Endothelial cell (in vitro differentiated cells): ENCODE data around the gene SORCS3. TPM values are rescaled to one million over a fixed set of nuclear protein-coding genes. Genes with fewer than 3 reads are reported as not detected.

Experiments used
- DNase-seq: peaks from one replicate; pipeline ENCODE4 v3.0.0; 2021; ENCODE audit warnings: low spot score
- H3K27ac Mint-ChIP-seq: one replicate; pipeline ENCODE4 v1.8.0; 2021; ENCODE audit warnings: mixed read lengths, inconsistent platforms; ENCODE audit not compliant: unreplicated experiment
- H3K27me3 Mint-ChIP-seq: one replicate; pipeline ENCODE4 v1.8.0; 2021; ENCODE audit warnings: mild to moderate bottlenecking, moderate library complexity, mixed read lengths, inconsistent platforms; ENCODE audit not compliant: unreplicated experiment
- H3K36me3 Mint-ChIP-seq: one replicate; pipeline ENCODE4 v1.8.0; 2021; ENCODE audit warnings: mild to moderate bottlenecking, low read depth, mixed read lengths, inconsistent platforms; ENCODE audit not compliant: unreplicated experiment
- H3K4me1 Mint-ChIP-seq: one replicate; pipeline ENCODE4 v1.8.0; 2021; ENCODE audit warnings: mild to moderate bottlenecking, mixed read lengths, inconsistent platforms; ENCODE audit not compliant: unreplicated experiment
- H3K4me3 Mint-ChIP-seq: one replicate; pipeline ENCODE4 v1.8.0; 2021; ENCODE audit warnings: mild to moderate bottlenecking, mixed read lengths, inconsistent platforms; ENCODE audit not compliant: unreplicated experiment
- H3K9me3 Mint-ChIP-seq: one replicate; pipeline ENCODE4 v1.8.0; 2021; ENCODE audit warnings: mixed read lengths, inconsistent platforms; ENCODE audit not compliant: unreplicated experiment
- total RNA-seq: library from RNA; stranded (reverse); fragmentation: NEBNext Ultra II Directional; extraction: Animal tissue kit (Norgen Biotek cat#: 25700); gene quantifications from one replicate; pipeline ENCODE4 v1.2.1, GENCODE V29; 2021; ENCODE audit not compliant: unreplicated experiment
- TF ChIP-seq, protein P1 (sequence below): fragments of 200-600 bp; sonication (generic); IDR thresholded peaks from one replicate; pipeline ENCODE4 v1.5.0; 2021; ENCODE audit warnings: antibody characterized with exemption; ENCODE audit not compliant: unreplicated experiment

Gene SORCS3
- total RNA-seq, 1 donor from 2014 or later, result not detected

DNA sequence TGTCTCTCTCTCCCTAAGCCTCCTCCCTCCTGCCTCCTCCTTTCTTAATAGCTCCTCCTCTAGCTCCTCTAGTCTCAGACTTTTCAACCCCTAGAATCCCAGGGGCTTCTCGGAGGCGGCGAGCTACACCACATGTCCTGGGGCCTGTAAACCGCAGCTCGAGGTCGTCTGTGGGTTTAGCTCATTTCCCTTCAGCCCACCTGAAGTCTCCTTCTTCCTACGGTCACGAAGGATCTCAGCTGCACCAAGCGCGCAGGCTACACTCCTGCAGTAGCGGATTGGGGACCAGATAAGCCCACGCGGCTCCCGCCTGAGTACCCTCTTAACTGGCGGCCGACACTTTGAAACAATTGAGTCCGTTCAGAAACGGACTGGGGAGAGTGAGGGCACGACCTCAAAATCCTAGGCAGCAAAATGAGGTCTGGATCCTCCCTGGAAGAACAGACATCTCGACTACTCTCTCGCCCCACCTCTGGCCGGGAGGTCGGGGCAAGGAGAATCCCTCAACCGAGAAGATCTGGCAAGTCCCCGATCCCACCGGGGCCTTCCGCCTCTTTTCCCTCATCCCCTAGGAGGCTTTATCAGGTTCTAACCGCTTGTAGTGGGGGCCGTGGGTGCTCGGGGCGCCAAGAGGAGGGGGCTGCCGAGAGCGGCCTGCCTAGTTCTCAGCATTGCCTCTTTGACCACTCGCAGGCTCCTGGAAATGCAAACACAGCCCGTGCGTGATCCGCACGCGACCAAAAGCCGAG, 1.3 kb upstream of the SORCS3 start:
- TF ChIP-seq, protein P1, sequence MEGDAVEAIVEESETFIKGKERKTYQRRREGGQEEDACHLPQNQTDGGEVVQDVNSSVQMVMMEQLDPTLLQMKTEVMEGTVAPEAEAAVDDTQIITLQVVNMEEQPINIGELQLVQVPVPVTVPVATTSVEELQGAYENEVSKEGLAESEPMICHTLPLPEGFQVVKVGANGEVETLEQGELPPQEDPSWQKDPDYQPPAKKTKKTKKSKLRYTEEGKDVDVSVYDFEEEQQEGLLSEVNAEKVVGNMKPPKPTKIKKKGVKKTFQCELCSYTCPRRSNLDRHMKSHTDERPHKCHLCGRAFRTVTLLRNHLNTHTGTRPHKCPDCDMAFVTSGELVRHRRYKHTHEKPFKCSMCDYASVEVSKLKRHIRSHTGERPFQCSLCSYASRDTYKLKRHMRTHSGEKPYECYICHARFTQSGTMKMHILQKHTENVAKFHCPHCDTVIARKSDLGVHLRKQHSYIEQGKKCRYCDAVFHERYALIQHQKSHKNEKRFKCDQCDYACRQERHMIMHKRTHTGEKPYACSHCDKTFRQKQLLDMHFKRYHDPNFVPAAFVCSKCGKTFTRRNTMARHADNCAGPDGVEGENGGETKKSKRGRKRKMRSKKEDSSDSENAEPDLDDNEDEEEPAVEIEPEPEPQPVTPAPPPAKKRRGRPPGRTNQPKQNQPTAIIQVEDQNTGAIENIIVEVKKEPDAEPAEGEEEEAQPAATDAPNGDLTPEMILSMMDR, result no peak
- Mint-ChIP-seq H3K27ac (no peak overlapping the region), H3K9me3 (no peaks in the 10 kb centered on the region), H3K4me3 (peak overlapping the region; percentile 78), H3K4me1 (peaks cover 12% of the 10 kb centered on the region), H3K27me3 (peaks cover 42% of the 10 kb centered on the region), H3K36me3 (peaks cover 5% of the 10 kb centered on the region)
- peak; percentile 12 for DNase-seq

DNA sequence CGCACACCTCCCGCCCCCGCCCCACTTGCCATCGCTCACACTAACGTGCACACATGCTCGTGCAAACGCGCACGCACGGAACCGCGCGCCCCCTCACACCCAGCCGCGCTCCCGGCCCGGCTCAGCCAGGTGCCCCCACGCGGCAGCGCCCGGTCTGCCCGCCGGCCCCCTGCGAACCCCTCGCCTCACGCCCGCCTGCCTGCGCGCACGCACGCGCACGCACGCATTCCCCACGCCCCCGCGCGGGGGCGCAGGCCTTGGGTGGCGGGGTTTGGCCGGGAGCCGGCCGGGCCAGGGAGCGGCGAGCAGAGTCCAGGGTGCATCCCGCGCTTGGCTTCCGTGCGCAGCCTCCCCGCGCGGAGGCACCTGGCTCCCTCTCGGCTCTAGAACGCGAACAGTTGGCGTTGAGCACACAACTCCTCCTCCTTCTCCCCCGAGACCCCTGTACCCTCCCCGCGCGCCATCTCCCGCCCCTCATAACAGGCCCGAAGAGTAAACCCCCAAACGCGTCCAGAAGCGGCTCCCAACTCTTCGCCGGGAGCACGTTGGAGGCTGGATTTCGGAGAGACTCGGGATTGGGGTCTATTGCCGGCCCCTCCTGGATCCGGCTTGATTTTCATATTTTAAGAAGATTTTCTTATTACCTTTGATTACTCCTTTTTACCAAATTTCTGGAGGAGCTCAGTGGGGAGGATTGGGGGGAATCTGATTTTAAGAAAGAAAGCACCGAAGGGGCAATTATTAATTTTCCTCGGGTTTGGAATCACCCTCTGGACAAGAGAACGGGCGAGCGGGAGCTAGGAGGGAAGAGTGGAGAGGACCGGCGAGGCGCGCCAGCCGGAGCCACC, 527 bp upstream of the SORCS3 start:
- DNase-seq, result peak; percentile 31
- Mint-ChIP-seq H3K27ac (no peak overlapping the region), H3K9me3 (no peaks in the 10 kb centered on the region), H3K4me1 (peaks cover 12% of the 10 kb centered on the region), H3K36me3 (peaks cover 5% of the 10 kb centered on the region), H3K4me3 (peak overlapping the region; percentile 78), H3K27me3 (peaks cover 43% of the 10 kb centered on the region)
- TF ChIP-seq, protein P1, result no peak

GRCh38 chr10:104641937-104642657, 1.0 kb downstream of the SORCS3 start:
- H3K9me3 Mint-ChIP-seq, result no peaks in the 10 kb centered on the region
- TF ChIP-seq, protein P1, result no peak
- no peak overlapping the region for H3K27ac Mint-ChIP-seq
- H3K27me3 Mint-ChIP-seq, result peaks cover 42% of the 10 kb centered on the region
- peaks cover 12% of the 10 kb centered on the region for H3K4me1 Mint-ChIP-seq
- no peak overlapping the region for H3K4me3 Mint-ChIP-seq
- H3K36me3 Mint-ChIP-seq, result peaks cover 5% of the 10 kb centered on the region
- DNase-seq, result peak; percentile 11

DNA sequence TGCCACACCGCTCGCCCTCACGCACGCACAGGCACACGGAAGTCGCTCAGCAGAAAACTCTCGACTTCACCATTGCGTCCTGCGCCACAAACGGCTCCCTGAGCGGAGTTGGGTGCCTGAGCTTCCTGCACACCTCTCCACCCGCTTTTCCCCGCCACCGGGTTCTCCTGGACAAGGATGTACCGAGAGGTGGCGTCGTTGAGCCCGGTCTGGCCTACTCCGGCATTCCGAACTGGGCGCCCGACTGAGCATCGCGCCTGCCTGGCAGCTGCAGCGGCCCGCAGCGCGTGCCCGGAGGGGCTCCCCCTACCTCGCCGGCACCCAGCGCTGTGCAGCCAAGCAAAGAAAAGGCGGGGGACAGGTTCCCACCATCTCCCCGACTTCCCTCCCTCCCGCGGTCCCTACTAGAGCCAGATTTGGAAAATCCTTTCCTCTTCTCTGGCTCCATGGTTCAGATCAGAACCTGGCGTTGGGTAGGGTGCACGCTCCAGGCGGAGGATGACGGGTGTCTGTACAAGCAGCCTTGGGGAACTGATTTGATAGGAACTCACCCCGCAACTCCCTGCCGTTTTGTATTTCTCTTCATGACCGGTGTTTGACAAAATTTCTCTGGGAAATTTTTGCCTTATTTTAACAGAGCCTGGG, 1.7 kb downstream of the SORCS3 start:
- H3K4me3 Mint-ChIP-seq, result peak overlapping the region; percentile 25
- peaks cover 1% of the 10 kb centered on the region for H3K36me3 Mint-ChIP-seq
- TF ChIP-seq, protein P1, result peak; percentile 46
- H3K27ac Mint-ChIP-seq, result no peak overlapping the region
- peaks cover 12% of the 10 kb centered on the region for H3K4me1 Mint-ChIP-seq
- DNase-seq, result peak; percentile 88
- peaks cover 37% of the 10 kb centered on the region for H3K27me3 Mint-ChIP-seq
- H3K9me3 Mint-ChIP-seq, result no peaks in the 10 kb centered on the region
